B cell (primary cell): ENCODE measurements around the gene HPGD. TPM values are rescaled to one million over a fixed set of nuclear protein-coding genes. Genes with fewer than 3 reads are reported as not detected.

Experiments used
- ATAC-seq: fragments of 200-7000 bp; cut with Tn5 transposase; one replicate; pipeline ENCODE4 v1.10.0; 2021; ENCODE audit warnings: low read depth, mild to moderate bottlenecking, moderate number of reproducible peaks, moderate library complexity
- CTCF ChIA-PET: fragments of 350-600 bp; sonication (Branson Sonifier 250); formaldehyde crosslinking; loops from one replicate; lab custom pipeline; 2021; ENCODE audit warnings: antibody characterized with exemption, inconsistent platforms; lab: Charles Lee
- POLR2A ChIA-PET: fragments of 350-600 bp; sonication (Branson Sonifier 250); formaldehyde crosslinking; loops from one replicate; lab custom pipeline; 2021; ENCODE audit warnings: antibody characterized with exemption; lab: Charles Lee
- DNase-seq: peaks from one replicate; pipeline ENCODE4 v3.0.0; 2013
- H2AFZ ChIP-seq: 2 replicates; pipeline ENCODE4 v1.6.1; 2012; ENCODE audit warnings: mild to moderate bottlenecking, low read depth, low read length; ENCODE audit not compliant: insufficient read depth, poor library complexity, severe bottlenecking
- H3K27ac ChIP-seq, 2 donors: 1 replicate in 1 of 2; 2 replicates in 1 of 2; pipeline ENCODE4 v1.5.1; 2012 to 2013; ENCODE audit warnings: low read length in 2 of 2, mild to moderate bottlenecking in 2 of 2, moderate library complexity in 1 of 2
- H3K27me3 ChIP-seq, 4 experiments: fragments of 200-600 bp in 1 of 4; sonication (generic) in 1 of 4; replicated peaks in 1 of 4; 1 replicate in 2 of 4; 2 replicates in 2 of 4; pipeline versions ENCODE4 v1.6.1 to v1.7.0; 2013 to 2016; ENCODE audit warnings: low read length in 3 of 4, mild to moderate bottlenecking in 2 of 4, mixed read lengths in 1 of 4, moderate library complexity in 1 of 4; ENCODE audit not compliant: insufficient read depth in 4 of 4, control insufficient read depth in 3 of 4; ENCODE audit errors: control extremely low read depth in 1 of 4
- H3K36me3 ChIP-seq, 2 experiments: replicated peaks in 1 of 2; 1 replicate in 1 of 2; 2 replicates in 1 of 2; pipeline versions ENCODE4 v1.6.1 to v1.7.1; 2013; ENCODE audit warnings: low read length in 1 of 2; ENCODE audit not compliant: insufficient read depth in 2 of 2, control insufficient read depth in 1 of 2; ENCODE audit errors: control extremely low read depth in 1 of 2, extremely low read depth in 1 of 2
- H3K4me1 ChIP-seq, 2 donors: fragments of 200-600 bp in 1 of 2; sonication (generic) in 1 of 2; 1 replicate in 1 of 2; 2 replicates in 1 of 2; pipeline versions ENCODE4 v1.5.1 to v1.6.1; 2013 to 2017; ENCODE audit warnings: low read length in 2 of 2; ENCODE audit not compliant: control insufficient read depth in 2 of 2, insufficient read depth in 2 of 2
- H3K4me2 ChIP-seq: replicated peaks from 2 replicates; pipeline ENCODE3; 2012; ENCODE audit warnings: mild to moderate bottlenecking, low read depth, low read length; ENCODE audit not compliant: poor library complexity, severe bottlenecking
- H3K4me3 ChIP-seq, 5 experiments: fragments of 200-600 bp in 1 of 5; sonication (generic) in 1 of 5; 1 replicate in 3 of 5; 2 replicates in 2 of 5; pipeline versions ENCODE4 v1.5.1 to v1.7.0; 2011 to 2016; ENCODE audit warnings: low read length in 4 of 5, mild to moderate bottlenecking in 4 of 5, low read depth in 2 of 5, control low read depth in 1 of 5, moderate library complexity in 1 of 5; ENCODE audit not compliant: insufficient read depth in 1 of 5; ENCODE audit errors: control extremely low read depth in 1 of 5, extremely low read depth in 1 of 5
- H3K79me2 ChIP-seq: fragments of 200-600 bp; sonication (generic); one replicate; pipeline ENCODE4 v1.6.0; 2016; ENCODE audit warnings: low read length; ENCODE audit not compliant: control insufficient read depth, insufficient read depth
- H3K9ac ChIP-seq: fragments of 200-600 bp; sonication (generic); 2 replicates; pipeline ENCODE4 v1.6.1; 2017; ENCODE audit warnings: mild to moderate bottlenecking, low read length, moderate library complexity
- H3K9me3 ChIP-seq, 3 donors: one replicate each; pipeline versions ENCODE4 v1.6.1 to v1.7.1; 2013; ENCODE audit warnings: low read length in 2 of 3; ENCODE audit not compliant: control insufficient read depth in 2 of 3, insufficient read depth in 1 of 3; ENCODE audit errors: control extremely low read depth in 1 of 3
- H4K20me1 ChIP-seq: 2 replicates; pipeline ENCODE4 v1.6.0; 2012; ENCODE audit warnings: mild to moderate bottlenecking, low read length; ENCODE audit not compliant: insufficient read depth, control insufficient read depth, poor library complexity, severe bottlenecking
- H3K27ac Mint-ChIP-seq: one replicate; pipeline ENCODE4 v1.8.0; 2021; ENCODE audit warnings: mixed read lengths
- H3K27me3 Mint-ChIP-seq: one replicate; pipeline ENCODE4 v1.8.0; 2021; ENCODE audit warnings: mixed read lengths
- H3K4me1 Mint-ChIP-seq: one replicate; pipeline ENCODE4 v1.8.0; 2021; ENCODE audit warnings: mixed read lengths
- H3K4me3 Mint-ChIP-seq: one replicate; pipeline ENCODE4 v1.8.0; 2021; ENCODE audit warnings: mixed read lengths
- H3K9me3 Mint-ChIP-seq: one replicate; pipeline ENCODE4 v1.8.0; 2022; ENCODE audit warnings: mixed read lengths; ENCODE audit not compliant: insufficient read depth
- EZH2 ChIP-seq: IDR thresholded peaks from 2 replicates; pipeline ENCODE4 v1.6.1; 2012; ENCODE audit warnings: borderline replicate concordance, low read depth, mild to moderate bottlenecking, moderate library complexity, low read length; ENCODE audit not compliant: insufficient read depth, poor library complexity, severe bottlenecking
- WGBS: methylation state at CpG from one replicate; pipeline ENCODE4 v1.1.5; 2013; ENCODE audit warnings: missing lambda C conversion rate; ENCODE audit not compliant: insufficient coverage; 5-methylcytosine and 5-hydroxymethylcytosine counted together
- intact Hi-C: fragments of 100-400 bp; cut with micrococcal nuclease; formaldehyde crosslinking; loops from one replicate; pipeline ENCODE4 v1.10.0; 2022
- polyA plus RNA-seq: library from polyadenylated mRNA; depleted of rRNA; stranded (reverse); fragments of >200 nt; gene quantifications from 2 replicates; pipeline ENCODE4 v1.2.3, GENCODE V29; 2012
- total RNA-seq, 2 donors: library from RNA; stranded (reverse); fragments of 120-200 nt in 1 of 2; gene quantifications; 1 replicate in 1 of 2; 2 replicates in 1 of 2; pipeline versions ENCODE4 v1.2.3 to v1.2.4, GENCODE V29; 2013 to 2022
- TF ChIP-seq, protein P1 (sequence below): fragments of 200-600 bp; IDR thresholded peaks from one replicate; pipeline ENCODE4 v1.8.0; 2022; ENCODE audit warnings: antibody characterized with exemption, mild to moderate bottlenecking

Gene HPGD
- total and polyA plus RNA-seq, 2 donors (not counting 1 experiment from before 2014, with no cell fraction given), result 0.67 TPM; not detected in 1

DNA sequence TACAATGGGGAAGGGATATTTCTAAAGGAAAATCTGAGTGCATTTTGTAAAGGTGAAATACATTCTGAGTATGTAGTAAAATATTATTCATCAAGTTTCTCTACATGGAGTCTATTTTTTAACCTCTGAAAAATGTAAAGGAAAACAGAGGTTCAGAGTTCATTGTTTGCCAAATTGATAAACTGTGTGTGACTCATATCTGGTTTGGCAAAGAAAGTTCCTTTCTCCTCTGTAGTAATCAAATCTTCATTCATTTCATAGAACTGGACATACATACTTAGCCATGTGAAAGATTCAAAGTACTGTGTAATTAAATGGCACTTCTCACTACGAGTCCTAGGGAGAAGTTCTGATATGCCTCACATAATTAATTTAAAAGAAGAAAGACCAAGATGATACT, 61.6 kb downstream of the HPGD start:
- ChIA-PET CTCF (no interaction called here), POLR2A (no interaction called here)
- H3K9ac ChIP-seq, result no peak overlapping the region
- H3K79me2 ChIP-seq, result no peaks in the 10 kb centered on the region
- no peaks in the 10 kb centered on the region for H3K27me3 ChIP-seq
- H2AFZ ChIP-seq, result no peak overlapping the region
- Mint-ChIP-seq H3K27me3 (peaks cover 4% of the 10 kb centered on the region), H3K4me1 (no peaks in the 10 kb centered on the region), H3K9me3 (peaks cover 6% of the 10 kb centered on the region), H3K27ac (no peak overlapping the region), H3K4me3 (no peak overlapping the region)
- H3K9me3 ChIP-seq, result no peaks in the 10 kb centered on the region
- H3K4me3 ChIP-seq, result no peak overlapping the region
- DNase-seq (no peak), ATAC-seq (no peak)
- no peak for TF ChIP-seq EZH2
- TF ChIP-seq, protein P1, sequence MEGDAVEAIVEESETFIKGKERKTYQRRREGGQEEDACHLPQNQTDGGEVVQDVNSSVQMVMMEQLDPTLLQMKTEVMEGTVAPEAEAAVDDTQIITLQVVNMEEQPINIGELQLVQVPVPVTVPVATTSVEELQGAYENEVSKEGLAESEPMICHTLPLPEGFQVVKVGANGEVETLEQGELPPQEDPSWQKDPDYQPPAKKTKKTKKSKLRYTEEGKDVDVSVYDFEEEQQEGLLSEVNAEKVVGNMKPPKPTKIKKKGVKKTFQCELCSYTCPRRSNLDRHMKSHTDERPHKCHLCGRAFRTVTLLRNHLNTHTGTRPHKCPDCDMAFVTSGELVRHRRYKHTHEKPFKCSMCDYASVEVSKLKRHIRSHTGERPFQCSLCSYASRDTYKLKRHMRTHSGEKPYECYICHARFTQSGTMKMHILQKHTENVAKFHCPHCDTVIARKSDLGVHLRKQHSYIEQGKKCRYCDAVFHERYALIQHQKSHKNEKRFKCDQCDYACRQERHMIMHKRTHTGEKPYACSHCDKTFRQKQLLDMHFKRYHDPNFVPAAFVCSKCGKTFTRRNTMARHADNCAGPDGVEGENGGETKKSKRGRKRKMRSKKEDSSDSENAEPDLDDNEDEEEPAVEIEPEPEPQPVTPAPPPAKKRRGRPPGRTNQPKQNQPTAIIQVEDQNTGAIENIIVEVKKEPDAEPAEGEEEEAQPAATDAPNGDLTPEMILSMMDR, result no peak
- no CpG with 5 or more reads among the region's 1 CpG for WGBS
- H4K20me1 ChIP-seq, result no peaks in the 10 kb centered on the region
- H3K4me1 ChIP-seq, result no peaks in the 10 kb centered on the region
- H3K4me2 ChIP-seq, result no peak overlapping the region
- H3K27ac ChIP-seq, result no peak overlapping the region
- no peaks in the 10 kb centered on the region for H3K36me3 ChIP-seq
- intact Hi-C loops, result no loop called here

DNA sequence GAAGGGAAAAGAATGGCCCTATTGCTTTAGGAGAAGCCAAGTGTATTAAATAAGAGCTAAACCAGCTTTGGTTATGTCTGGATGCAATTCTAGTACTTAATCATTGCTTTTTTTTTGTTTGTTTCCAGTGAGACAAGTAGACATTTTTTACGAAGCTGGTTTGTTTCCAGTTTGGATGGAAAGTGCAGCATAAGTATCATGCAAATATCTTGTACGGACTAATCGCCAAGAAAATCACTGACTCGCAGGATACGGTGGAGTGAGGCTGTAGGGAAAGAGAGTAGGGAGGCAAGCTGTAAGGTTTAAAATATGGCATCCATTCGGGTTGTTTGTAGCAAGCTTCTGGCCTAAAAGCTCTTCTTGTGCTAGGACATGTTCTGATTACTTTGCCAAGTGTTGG, 64.8 kb downstream of the HPGD start:
- POLR2A ChIA-PET, result no interaction called here

More for the DNA sequence above, 64.8 kb downstream of the HPGD start:
- Histone ChIP-seq H4K20me1 (no peaks in the 10 kb centered on the region), H3K4me1 (no peaks in the 10 kb centered on the region), H3K9me3 (no peaks in the 10 kb centered on the region), H2AFZ (no peak overlapping the region), H3K36me3 (no peaks in the 10 kb centered on the region), H3K79me2 (no peaks in the 10 kb centered on the region), H3K9ac (no peak overlapping the region), H3K4me3 (no peak overlapping the region), H3K27me3 (no peaks in the 10 kb centered on the region), H3K4me2 (no peak overlapping the region), H3K27ac (no peak overlapping the region)
- WGBS, result 95% methylated on average over 5 of the region's 6 CpGs
- Mint-ChIP-seq H3K4me1 (no peaks in the 10 kb centered on the region), H3K4me3 (no peak overlapping the region), H3K27me3 (peaks cover 4% of the 10 kb centered on the region), H3K9me3 (peaks cover 2% of the 10 kb centered on the region), H3K27ac (no peak overlapping the region)
- no peak for TF ChIP-seq EZH2
- ATAC-seq (no peak), DNase-seq (no peak)
- intact Hi-C loops, result no loop called here
- CTCF ChIA-PET, result no interaction called here
